ENCODE measurements around the gene EFCAB8.
"Not testable (repeated sequence)": the region's sequence is repeated elsewhere in the genome, so short reads cannot be mapped to it uniquely, and the experiment has no call there.

Gene EFCAB8

GRCh38 chr20:32841632-32842031, 17.1 kb upstream of the EFCAB8 start:
- no peak for DNase-seq

- no peak for DNase-seq
Measured at GRCh38 chr20:32842688-32843524, 15.8 kb upstream of the EFCAB8 start.

GRCh38 chr20:32845786-32846185, 12.9 kb upstream of the EFCAB8 start:
- DNase-seq = no peak

- DNase-seq = no peak
Measured at GRCh38 chr20:32846852-32847251, 11.9 kb upstream of the EFCAB8 start.

GRCh38 chr20:32847964-32848363, 10.8 kb upstream of the EFCAB8 start:
- no peak for DNase-seq

GRCh38 chr20:32848846-32849245, 9.9 kb upstream of the EFCAB8 start:
- no peak for DNase-seq

GRCh38 chr20:32849577-32849976, 9.1 kb upstream of the EFCAB8 start:
- DNase-seq = no peak

GRCh38 chr20:32855387-32855786, 3.3 kb upstream of the EFCAB8 start:
- DNase-seq = peak; percentile 50

GRCh38 chr20:32858189-32858588, 534 bp upstream of the EFCAB8 start:
- peak; percentile 60 for DNase-seq

GRCh38 chr20:32861446-32861845, 2.7 kb downstream of the EFCAB8 start:
- no peak for DNase-seq

- no peak for DNase-seq
Measured at GRCh38 chr20:32869562-32869961, 10.8 kb downstream of the EFCAB8 start.

- DNase-seq = not testable (repeated sequence)
Measured at GRCh38 chr20:32870526-32870925, 11.8 kb downstream of the EFCAB8 start.

- DNase-seq = no peak
Measured at GRCh38 chr20:32870985-32871384, 12.3 kb downstream of the EFCAB8 start.

- DNase-seq = no peak
Measured at GRCh38 chr20:32871627-32872160, 13.0 kb downstream of the EFCAB8 start.

GRCh38 chr20:32872266-32872665, 13.5 kb downstream of the EFCAB8 start:
- DNase-seq = no peak

- DNase-seq = no peak
Measured at GRCh38 chr20:32875673-32876072, 16.9 kb downstream of the EFCAB8 start.

- no peak for DNase-seq
Measured at GRCh38 chr20:32877507-32877906, 18.8 kb downstream of the EFCAB8 start.

GRCh38 chr20:32878820-32879219, 20.1 kb downstream of the EFCAB8 start:
- DNase-seq = no peak

- no peak for DNase-seq
Measured at GRCh38 chr20:32879538-32879937, 20.8 kb downstream of the EFCAB8 start.

- DNase-seq = no peak
Measured at GRCh38 chr20:32880635-32881034, 21.9 kb downstream of the EFCAB8 start.

- DNase-seq = no peak
Measured at GRCh38 chr20:32883081-32883480, 24.4 kb downstream of the EFCAB8 start.

- no peak for DNase-seq
Measured at GRCh38 chr20:32885185-32885584, 26.5 kb downstream of the EFCAB8 start.

GRCh38 chr20:32885952-32886351, 27.2 kb downstream of the EFCAB8 start:
- DNase-seq = no peak

- DNase-seq = no peak
Measured at GRCh38 chr20:32886652-32887051, 27.9 kb downstream of the EFCAB8 start.

- no peak for DNase-seq
Measured at GRCh38 chr20:32887492-32887891, 28.8 kb downstream of the EFCAB8 start.
